ENCODE results near the gene RPA4.
"Not testable (repeated sequence)": the region's sequence is repeated elsewhere in the genome, so short reads cannot be mapped to it uniquely, and the experiment has no call there.

Gene RPA4

GRCh38 chrX:96883608-96884007 is at the start of gene RPA4:
Gene RPA4, plus strand, starts transcription at chrX:96883908. Its CDS starts 403 bp downstream, at chrX:96884311.
- no peak for TF ChIP-seq CTCF (conservative IDR thresholded peaks at IDR 0.05)
- H3K27ac ChIP-seq, result no peak within 1 kb of the TSS

GRCh38 chrX:96834137-96834536 is 49.6 kb upstream of the RPA4 start:
- no peak for TF ChIP-seq CTCF (conservative IDR thresholded peaks at IDR 0.05)
- H3K27ac ChIP-seq, result no peak overlapping the region

- TF ChIP-seq CTCF (conservative IDR thresholded peaks at IDR 0.05), result no peak
- H3K27ac ChIP-seq, result no peak overlapping the region
Observed at GRCh38 chrX:96835660-96836289, 47.9 kb upstream of the RPA4 start.

GRCh38 chrX:96837808-96838207 is 45.9 kb upstream of the RPA4 start:
- TF ChIP-seq CTCF (conservative IDR thresholded peaks at IDR 0.05), result no peak
- no peak overlapping the region for H3K27ac ChIP-seq

- no peak overlapping the region for H3K27ac ChIP-seq
- no peak for TF ChIP-seq CTCF (conservative IDR thresholded peaks at IDR 0.05)
Observed at GRCh38 chrX:96838537-96838936, 45.2 kb upstream of the RPA4 start.

GRCh38 chrX:96841325-96841724 is 42.4 kb upstream of the RPA4 start:
- H3K27ac ChIP-seq, result no peak overlapping the region
- TF ChIP-seq CTCF (conservative IDR thresholded peaks at IDR 0.05), result no peak

GRCh38 chrX:96841866-96842265 is 41.8 kb upstream of the RPA4 start:
- H3K27ac ChIP-seq, result not testable (repeated sequence)

- H3K27ac ChIP-seq, result no peak overlapping the region
- no peak for TF ChIP-seq CTCF (conservative IDR thresholded peaks at IDR 0.05)
Observed at GRCh38 chrX:96843566-96843965, 40.1 kb upstream of the RPA4 start.
